Panc1 (cell line): Measurements from ENCODE around the gene ASNSD1.

Source experiments
- CTCF ChIP-seq: fragments of 450-650 bp; IDR thresholded peaks from 2 replicates; pipeline ENCODE4 v1.5.1; 2017; ENCODE audit warnings: mild to moderate bottlenecking
- POLR2AphosphoS5 ChIP-seq: IDR thresholded peaks from 2 replicates; pipeline ENCODE4 v1.6.1; 2012; ENCODE audit warnings: mild to moderate bottlenecking, low read depth, low read length, moderate library complexity
- SIN3A ChIP-seq: IDR thresholded peaks from 2 replicates; pipeline ENCODE4 v1.6.1; 2012; ENCODE audit warnings: low read depth, mild to moderate bottlenecking, low read length, moderate library complexity, borderline replicate concordance; ENCODE audit not compliant: insufficient read depth
- TF ChIP-seq, protein P1 (sequence below), 2 experiments: IDR thresholded peaks; 2 replicates each; pipeline ENCODE4 v1.6.1; 2011 to 2012; ENCODE audit warnings: low read depth in 2 of 2, control low read depth in 1 of 2, low read length in 1 of 2, mild to moderate bottlenecking in 1 of 2, moderate library complexity in 1 of 2; ENCODE audit not compliant: insufficient read depth in 1 of 2

- TF ChIP-seq CTCF (no peak), SIN3A (no peak), POLR2AphosphoS5 (no peak)
- TF ChIP-seq, protein P1, sequence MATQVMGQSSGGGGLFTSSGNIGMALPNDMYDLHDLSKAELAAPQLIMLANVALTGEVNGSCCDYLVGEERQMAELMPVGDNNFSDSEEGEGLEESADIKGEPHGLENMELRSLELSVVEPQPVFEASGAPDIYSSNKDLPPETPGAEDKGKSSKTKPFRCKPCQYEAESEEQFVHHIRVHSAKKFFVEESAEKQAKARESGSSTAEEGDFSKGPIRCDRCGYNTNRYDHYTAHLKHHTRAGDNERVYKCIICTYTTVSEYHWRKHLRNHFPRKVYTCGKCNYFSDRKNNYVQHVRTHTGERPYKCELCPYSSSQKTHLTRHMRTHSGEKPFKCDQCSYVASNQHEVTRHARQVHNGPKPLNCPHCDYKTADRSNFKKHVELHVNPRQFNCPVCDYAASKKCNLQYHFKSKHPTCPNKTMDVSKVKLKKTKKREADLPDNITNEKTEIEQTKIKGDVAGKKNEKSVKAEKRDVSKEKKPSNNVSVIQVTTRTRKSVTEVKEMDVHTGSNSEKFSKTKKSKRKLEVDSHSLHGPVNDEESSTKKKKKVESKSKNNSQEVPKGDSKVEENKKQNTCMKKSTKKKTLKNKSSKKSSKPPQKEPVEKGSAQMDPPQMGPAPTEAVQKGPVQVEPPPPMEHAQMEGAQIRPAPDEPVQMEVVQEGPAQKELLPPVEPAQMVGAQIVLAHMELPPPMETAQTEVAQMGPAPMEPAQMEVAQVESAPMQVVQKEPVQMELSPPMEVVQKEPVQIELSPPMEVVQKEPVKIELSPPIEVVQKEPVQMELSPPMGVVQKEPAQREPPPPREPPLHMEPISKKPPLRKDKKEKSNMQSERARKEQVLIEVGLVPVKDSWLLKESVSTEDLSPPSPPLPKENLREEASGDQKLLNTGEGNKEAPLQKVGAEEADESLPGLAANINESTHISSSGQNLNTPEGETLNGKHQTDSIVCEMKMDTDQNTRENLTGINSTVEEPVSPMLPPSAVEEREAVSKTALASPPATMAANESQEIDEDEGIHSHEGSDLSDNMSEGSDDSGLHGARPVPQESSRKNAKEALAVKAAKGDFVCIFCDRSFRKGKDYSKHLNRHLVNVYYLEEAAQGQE (IDR thresholded peaks at IDR 0.05; ENCODE audit: insufficient read depth in 1 of 2, low read depth in 2 of 2, low read length in 1 of 2), result no peak
Observed at GRCh38 chr2:189669913-189670312, 8.7 kb downstream of the ASNSD1 start.
